ENCODE data around the gene CITED4. TPM values are rescaled to one million over a fixed set of nuclear protein-coding genes. Genes with fewer than 3 reads are reported as not detected.

Gene CITED4
- total RNA-seq, 1 experiment from 2014 or later = 9.5 TPM

DNA sequence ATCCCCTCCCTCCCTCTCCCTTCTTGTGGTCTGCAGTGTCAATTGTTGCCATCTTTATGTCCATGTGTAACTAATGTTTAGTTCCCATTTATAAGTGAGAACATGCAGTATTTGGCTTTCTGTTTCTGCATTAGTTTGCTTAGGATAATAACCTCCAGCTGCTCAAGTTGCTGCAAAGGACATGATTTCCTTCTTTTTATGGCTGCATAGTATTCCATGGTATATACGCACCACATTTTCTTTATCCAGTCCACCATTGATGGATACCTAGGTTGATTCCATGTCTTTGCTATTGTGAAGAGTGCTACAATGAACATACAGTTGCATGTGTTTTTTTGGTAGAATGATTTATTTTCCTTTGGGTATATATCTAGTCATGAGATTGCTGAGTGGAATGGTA is 16.3 kb downstream of the CITED4 start:
- H2AFZ ChIP-seq (ENCODE audit: low read length) = no peak overlapping the region
- no peaks in the 10 kb centered on the region for H3K79me2 ChIP-seq (ENCODE audit: insufficient read depth, low read length)
- H3K4me2 ChIP-seq (ENCODE audit: insufficient read depth, insufficient read length, low read length) = no peak overlapping the region
- H3K56ac ChIP-seq (ENCODE audit: insufficient read length, low read depth, low read length) = no peak overlapping the region
- no peak overlapping the region for H2BK20ac ChIP-seq (ENCODE audit: low read depth, low read length, poor library complexity, severe bottlenecking)
- H3K4ac ChIP-seq (ENCODE audit: low read depth, low read length) = no peak overlapping the region
- H2BK120ac ChIP-seq (ENCODE audit: low read depth, low read length, poor library complexity, severe bottlenecking) = no peak overlapping the region
- no peaks in the 10 kb centered on the region for H4K20me1 ChIP-seq (ENCODE audit: control insufficient read depth, insufficient read depth, insufficient read length)
- Mint-ChIP-seq H3K4me3 (no peak overlapping the region), H3K4me1 (peaks cover 4 to 5% of the 10 kb centered on the region in 2 experiments), H3K27ac (no peak overlapping the region), H3K36me3 (ENCODE audit: insufficient read depth in 1 of 3, low read depth in 3 of 3) (no peaks in the 10 kb centered on the region; a peak in 1 of 7 replicates), H3K27me3 (ENCODE audit: low read depth) (peaks cover 18% of the 10 kb centered on the region), H3K9me3 (peaks cover 4 to 5% of the 10 kb centered on the region in 2 experiments; a peak in 4 of 5 replicates)
- TF ChIP-seq, protein P1, sequence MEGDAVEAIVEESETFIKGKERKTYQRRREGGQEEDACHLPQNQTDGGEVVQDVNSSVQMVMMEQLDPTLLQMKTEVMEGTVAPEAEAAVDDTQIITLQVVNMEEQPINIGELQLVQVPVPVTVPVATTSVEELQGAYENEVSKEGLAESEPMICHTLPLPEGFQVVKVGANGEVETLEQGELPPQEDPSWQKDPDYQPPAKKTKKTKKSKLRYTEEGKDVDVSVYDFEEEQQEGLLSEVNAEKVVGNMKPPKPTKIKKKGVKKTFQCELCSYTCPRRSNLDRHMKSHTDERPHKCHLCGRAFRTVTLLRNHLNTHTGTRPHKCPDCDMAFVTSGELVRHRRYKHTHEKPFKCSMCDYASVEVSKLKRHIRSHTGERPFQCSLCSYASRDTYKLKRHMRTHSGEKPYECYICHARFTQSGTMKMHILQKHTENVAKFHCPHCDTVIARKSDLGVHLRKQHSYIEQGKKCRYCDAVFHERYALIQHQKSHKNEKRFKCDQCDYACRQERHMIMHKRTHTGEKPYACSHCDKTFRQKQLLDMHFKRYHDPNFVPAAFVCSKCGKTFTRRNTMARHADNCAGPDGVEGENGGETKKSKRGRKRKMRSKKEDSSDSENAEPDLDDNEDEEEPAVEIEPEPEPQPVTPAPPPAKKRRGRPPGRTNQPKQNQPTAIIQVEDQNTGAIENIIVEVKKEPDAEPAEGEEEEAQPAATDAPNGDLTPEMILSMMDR (conservative IDR thresholded peaks at IDR 0.05) = no peak
- H3K18ac ChIP-seq (ENCODE audit: insufficient read length, low read depth, low read length) = no peak overlapping the region
- no peak overlapping the region for H4K91ac ChIP-seq (ENCODE audit: insufficient read length, low read depth, low read length)
- no peaks in the 10 kb centered on the region for H3K9me3 ChIP-seq (ENCODE audit: control insufficient read depth, low read depth, low read length)
- no peak overlapping the region for H3K27ac ChIP-seq (ENCODE audit: insufficient read length, low read depth, low read length)
- no peaks in the 10 kb centered on the region for H3K27me3 ChIP-seq (ENCODE audit: insufficient read depth, low read length)
- no peaks in the 10 kb centered on the region for H3K79me1 ChIP-seq (ENCODE audit: insufficient read depth, low read depth, low read length, poor library complexity, severe bottlenecking)
- H3T11ph ChIP-seq (ENCODE audit: low read length) = no peak overlapping the region
- no CpG with 5 or more reads among the region's 1 CpG for WGBS (ENCODE audit: extremely low coverage, insufficient read length, low lambda C conversion rate)
- no peak for DNase-seq
- H3K9ac ChIP-seq (ENCODE audit: extremely low read depth, insufficient read length, low read length) = no peak overlapping the region
- no peak overlapping the region for H2BK15ac ChIP-seq (ENCODE audit: low read depth, low read length)
- H3K14ac ChIP-seq (ENCODE audit: insufficient read depth, low read length) = no peak overlapping the region
- no peak overlapping the region for H4K5ac ChIP-seq (ENCODE audit: insufficient read length, low read depth, low read length)
- H3K23me2 ChIP-seq (ENCODE audit: insufficient read length, low read depth, low read length, poor library complexity, severe bottlenecking) = no peaks in the 10 kb centered on the region
- no peak overlapping the region for H3K23ac ChIP-seq (ENCODE audit: insufficient read length, low read depth, low read length)
- no peak overlapping the region for H4K8ac ChIP-seq (replicated peaks; ENCODE audit: insufficient read length, low read depth, low read length)
- H3K4me1 ChIP-seq (ENCODE audit: insufficient read depth, low read length) = no peaks in the 10 kb centered on the region
- no peak overlapping the region for H2BK5ac ChIP-seq (ENCODE audit: insufficient read length, low read length)
- no peak overlapping the region for H2BK12ac ChIP-seq (ENCODE audit: insufficient read length, low read depth, low read length)
- no peak overlapping the region for H2AK5ac ChIP-seq (ENCODE audit: insufficient read length, low read length)

All from H9 (cell line).